Skeletal muscle satellite cell (primary cell): ENCODE data around the gene FCN1.

Experiments used
- H3K27me3 ChIP-seq: 2 replicates; pipeline ENCODE4 v1.7.0; 2013; ENCODE audit warnings: low read length; ENCODE audit not compliant: control insufficient read depth, insufficient read depth
- H3K36me3 ChIP-seq: 2 replicates; pipeline ENCODE4 v1.7.0; 2013; ENCODE audit warnings: mild to moderate bottlenecking, control low read depth, low read length; ENCODE audit not compliant: insufficient read depth
- H3K4me1 ChIP-seq: 2 replicates; pipeline ENCODE4 v1.7.0; 2013; ENCODE audit warnings: low read length; ENCODE audit not compliant: control insufficient read depth, insufficient read depth
- H3K4me2 ChIP-seq: 2 replicates; pipeline ENCODE4 v1.7.0; 2013; ENCODE audit warnings: mild to moderate bottlenecking, low read length
- H3K4me3 ChIP-seq: 2 replicates; pipeline ENCODE4 v1.7.0; 2013; ENCODE audit warnings: low read length
- H3K9ac ChIP-seq: 2 replicates; pipeline ENCODE4 v1.7.0; 2013; ENCODE audit warnings: mild to moderate bottlenecking, low read depth, low read length, moderate library complexity
- H3K9me3 ChIP-seq: replicated peaks from 2 replicates; pipeline ENCODE4 v1.7.0; 2013; ENCODE audit warnings: mild to moderate bottlenecking, control low read depth, low read length

The FCN1 gene

GRCh38 chr9:134933076-134933659 lies 15.5 kb upstream of the FCN1 start:
- Histone ChIP-seq H3K4me3 (no peak overlapping the region), H3K4me2 (no peak overlapping the region), H3K27me3 (peaks cover 47% of the 10 kb centered on the region), H3K9ac (no peak overlapping the region), H3K9me3 (no peaks in the 10 kb centered on the region), H3K36me3 (no peaks in the 10 kb centered on the region), H3K4me1 (no peaks in the 10 kb centered on the region)

DNA sequence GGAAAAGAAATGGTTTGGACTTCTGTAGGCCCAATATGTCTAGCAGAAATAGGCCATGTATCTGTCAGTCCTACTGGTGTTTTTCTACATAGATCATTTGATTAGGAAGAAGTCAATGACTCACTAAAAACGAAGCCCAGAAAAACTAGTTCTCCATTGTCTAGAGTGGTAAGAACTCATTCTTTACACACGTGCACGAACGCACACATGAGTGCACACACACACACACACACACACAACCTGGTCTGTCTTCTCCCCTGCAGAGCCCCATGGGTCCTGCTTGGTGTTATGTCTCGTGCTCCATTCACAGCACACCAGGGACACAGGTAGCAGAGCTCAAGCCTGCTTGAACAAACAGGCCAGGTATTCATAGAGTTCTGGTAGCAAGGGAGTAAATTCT lies 14.9 kb upstream of the FCN1 start:
- no peak overlapping the region for H3K4me3 ChIP-seq
- H3K27me3 ChIP-seq = peaks cover 47% of the 10 kb centered on the region
- H3K4me2 ChIP-seq = no peak overlapping the region
- H3K4me1 ChIP-seq = no peaks in the 10 kb centered on the region
- no peaks in the 10 kb centered on the region for H3K9me3 ChIP-seq
- no peaks in the 10 kb centered on the region for H3K36me3 ChIP-seq
- no peak overlapping the region for H3K9ac ChIP-seq

GRCh38 chr9:134932171-134932570 lies 14.5 kb upstream of the FCN1 start:
- H3K36me3 ChIP-seq = no peaks in the 10 kb centered on the region
- H3K9me3 ChIP-seq = no peaks in the 10 kb centered on the region
- no peaks in the 10 kb centered on the region for H3K4me1 ChIP-seq
- H3K4me2 ChIP-seq = no peak overlapping the region
- no peak overlapping the region for H3K4me3 ChIP-seq
- no peak overlapping the region for H3K9ac ChIP-seq
- H3K27me3 ChIP-seq = peaks cover 47% of the 10 kb centered on the region

GRCh38 chr9:134930398-134930797 lies 12.7 kb upstream of the FCN1 start:
- H3K4me2 ChIP-seq = no peak overlapping the region
- H3K36me3 ChIP-seq = no peaks in the 10 kb centered on the region
- H3K27me3 ChIP-seq = peaks cover 32% of the 10 kb centered on the region
- H3K4me3 ChIP-seq = no peak overlapping the region
- H3K4me1 ChIP-seq = no peaks in the 10 kb centered on the region
- no peak overlapping the region for H3K9ac ChIP-seq
- H3K9me3 ChIP-seq = no peaks in the 10 kb centered on the region

DNA sequence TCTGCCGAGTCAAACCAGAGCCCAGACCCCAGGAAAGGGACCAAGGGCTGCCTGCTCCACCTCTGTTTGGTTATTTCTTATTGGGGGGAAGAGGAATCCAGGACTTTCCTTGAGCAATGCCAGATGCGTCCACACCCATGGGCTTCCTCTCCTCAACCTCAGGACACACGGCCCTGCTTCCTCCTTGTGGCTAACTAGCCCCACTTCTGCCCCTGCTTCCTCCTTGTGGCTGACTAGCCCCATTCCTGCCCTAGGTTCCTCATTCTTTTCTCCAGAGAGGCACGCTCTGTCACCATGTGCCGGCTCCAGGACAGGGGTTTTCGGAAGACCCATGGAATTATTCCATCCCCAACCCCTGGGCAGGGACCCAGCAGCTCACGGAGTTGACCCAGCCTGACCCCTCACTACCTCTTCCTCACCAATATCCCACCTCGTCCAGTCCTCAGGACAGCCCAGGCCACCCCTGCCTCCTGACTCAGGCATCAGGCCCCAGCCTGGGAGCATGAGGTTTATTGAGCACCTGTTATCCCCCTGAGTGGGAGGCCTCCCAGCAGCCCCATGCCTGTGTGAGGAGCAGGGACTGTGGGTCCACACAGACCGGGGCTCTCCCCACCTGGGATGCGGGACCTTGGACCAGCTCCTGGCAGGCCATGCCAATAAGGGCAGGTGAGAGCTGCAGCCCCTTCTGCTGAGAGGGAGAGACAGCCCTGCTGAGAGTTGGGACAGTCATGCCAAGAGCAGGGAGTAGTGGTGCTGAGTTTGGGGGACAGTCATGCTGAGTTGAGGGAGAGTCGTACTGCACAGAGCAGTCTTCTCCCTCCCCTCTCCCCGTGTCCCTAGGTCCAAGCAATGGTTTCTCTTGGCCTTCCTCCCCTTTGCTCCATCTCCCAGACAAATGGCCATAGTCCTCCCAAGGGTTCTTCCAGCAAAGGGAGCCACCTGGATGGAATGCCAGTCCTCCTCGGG lies 11.8 kb upstream of the FCN1 start:
- Histone ChIP-seq H3K36me3 (no peaks in the 10 kb centered on the region), H3K9ac (no peak overlapping the region), H3K27me3 (peaks cover 26% of the 10 kb centered on the region), H3K4me1 (no peaks in the 10 kb centered on the region), H3K4me2 (no peak overlapping the region), H3K4me3 (no peak overlapping the region), H3K9me3 (no peaks in the 10 kb centered on the region)

DNA sequence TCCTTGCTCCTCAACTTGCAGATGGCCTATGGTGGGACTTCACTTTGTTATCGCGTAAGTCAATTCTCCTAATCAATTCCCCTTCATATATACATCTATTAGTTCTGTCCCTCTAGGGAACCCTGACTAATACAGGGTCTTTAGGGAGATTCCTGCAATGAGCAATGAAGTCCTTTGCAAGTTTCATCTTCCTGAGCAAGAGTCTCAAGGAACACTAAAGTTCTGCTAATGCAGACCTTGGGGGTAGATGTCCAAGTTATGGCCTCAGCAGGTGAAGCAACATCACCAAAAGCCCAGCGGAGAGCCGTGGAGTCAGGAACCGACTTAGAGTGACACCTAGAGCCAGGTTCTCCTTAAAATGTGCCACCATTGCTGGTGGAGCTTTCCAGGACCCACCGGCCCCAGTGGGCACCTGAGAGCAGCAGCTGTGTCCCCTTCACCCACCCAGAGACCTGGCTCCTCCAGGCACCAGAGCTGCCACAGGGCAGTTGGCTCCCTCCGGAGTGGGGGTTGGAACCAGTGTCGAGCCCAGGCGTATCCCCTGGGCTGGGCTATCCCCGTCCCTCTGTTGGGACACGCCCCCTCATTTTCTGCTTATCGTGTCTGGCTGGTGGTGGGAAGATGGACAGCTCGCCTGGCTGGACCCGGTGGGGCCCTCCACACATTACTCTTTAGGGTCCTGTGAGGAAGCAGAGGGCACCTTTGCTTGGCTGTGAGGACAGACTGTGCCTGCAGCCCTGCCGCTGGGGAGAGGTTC lies 10.9 kb upstream of the FCN1 start:
- Histone ChIP-seq H3K27me3 (peaks cover 22% of the 10 kb centered on the region), H3K4me3 (no peak overlapping the region), H3K4me2 (no peak overlapping the region), H3K4me1 (no peaks in the 10 kb centered on the region), H3K36me3 (no peaks in the 10 kb centered on the region), H3K9ac (no peak overlapping the region), H3K9me3 (no peaks in the 10 kb centered on the region)

DNA sequence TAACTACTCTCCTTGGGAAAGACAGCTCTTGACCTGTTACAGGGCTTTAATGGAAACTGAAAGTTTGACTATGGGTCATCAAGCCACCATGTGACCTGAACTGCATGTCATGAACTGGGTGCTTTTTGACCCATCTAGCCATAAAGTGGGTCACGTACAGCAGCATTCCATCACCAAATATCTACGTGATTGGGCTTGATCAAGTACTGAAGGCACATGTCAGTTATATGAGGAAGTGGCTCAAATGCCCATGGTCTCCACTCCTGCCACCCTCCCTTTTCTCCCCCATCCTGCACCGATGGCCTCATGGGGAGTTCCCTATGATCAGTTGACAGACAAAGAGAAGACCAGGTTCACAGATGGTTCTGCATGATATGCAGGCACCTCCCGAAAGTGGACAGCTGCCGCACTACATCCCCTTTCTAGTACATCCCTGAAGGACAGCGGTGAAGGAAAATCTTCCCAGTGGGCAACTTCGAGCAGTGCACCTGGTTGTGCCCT lies 7.3 kb upstream of the FCN1 start:
- no peak overlapping the region for H3K4me3 ChIP-seq

GRCh38 chr9:134923466-134923865 lies 5.8 kb upstream of the FCN1 start:
- Histone ChIP-seq H3K27me3 (peaks cover 10% of the 10 kb centered on the region), H3K4me1 (no peaks in the 10 kb centered on the region), H3K4me2 (no peak overlapping the region), H3K9ac (no peak overlapping the region), H3K4me3 (no peak overlapping the region), H3K36me3 (no peaks in the 10 kb centered on the region), H3K9me3 (no peaks in the 10 kb centered on the region)

More for the DNA sequence above, 7.3 kb upstream of the FCN1 start:
- Histone ChIP-seq H3K9me3 (no peaks in the 10 kb centered on the region), H3K4me2 (no peak overlapping the region), H3K9ac (no peak overlapping the region), H3K36me3 (no peaks in the 10 kb centered on the region), H3K4me1 (no peaks in the 10 kb centered on the region), H3K27me3 (peaks cover 10% of the 10 kb centered on the region)

DNA sequence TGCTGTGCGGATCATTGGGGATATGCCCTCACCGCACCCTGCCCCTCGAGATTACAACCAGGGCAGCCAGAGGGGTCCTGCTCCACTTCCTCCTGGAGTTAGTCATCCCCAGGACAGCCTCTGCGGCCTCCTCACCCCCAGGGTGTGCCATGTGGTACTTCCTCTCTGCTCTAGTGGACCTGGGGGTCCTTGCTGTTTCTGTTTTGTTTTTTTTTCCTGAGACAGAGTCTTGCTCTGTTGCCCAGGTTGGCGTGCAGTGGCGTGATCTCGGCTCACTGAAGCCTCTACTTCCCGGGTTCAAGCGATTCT lies 5.2 kb upstream of the FCN1 start:
- Histone ChIP-seq H3K9ac (no peak overlapping the region), H3K4me1 (no peaks in the 10 kb centered on the region), H3K36me3 (no peaks in the 10 kb centered on the region), H3K27me3 (peaks cover 10% of the 10 kb centered on the region), H3K9me3 (no peaks in the 10 kb centered on the region), H3K4me3 (no peak overlapping the region), H3K4me2 (no peak overlapping the region)

DNA sequence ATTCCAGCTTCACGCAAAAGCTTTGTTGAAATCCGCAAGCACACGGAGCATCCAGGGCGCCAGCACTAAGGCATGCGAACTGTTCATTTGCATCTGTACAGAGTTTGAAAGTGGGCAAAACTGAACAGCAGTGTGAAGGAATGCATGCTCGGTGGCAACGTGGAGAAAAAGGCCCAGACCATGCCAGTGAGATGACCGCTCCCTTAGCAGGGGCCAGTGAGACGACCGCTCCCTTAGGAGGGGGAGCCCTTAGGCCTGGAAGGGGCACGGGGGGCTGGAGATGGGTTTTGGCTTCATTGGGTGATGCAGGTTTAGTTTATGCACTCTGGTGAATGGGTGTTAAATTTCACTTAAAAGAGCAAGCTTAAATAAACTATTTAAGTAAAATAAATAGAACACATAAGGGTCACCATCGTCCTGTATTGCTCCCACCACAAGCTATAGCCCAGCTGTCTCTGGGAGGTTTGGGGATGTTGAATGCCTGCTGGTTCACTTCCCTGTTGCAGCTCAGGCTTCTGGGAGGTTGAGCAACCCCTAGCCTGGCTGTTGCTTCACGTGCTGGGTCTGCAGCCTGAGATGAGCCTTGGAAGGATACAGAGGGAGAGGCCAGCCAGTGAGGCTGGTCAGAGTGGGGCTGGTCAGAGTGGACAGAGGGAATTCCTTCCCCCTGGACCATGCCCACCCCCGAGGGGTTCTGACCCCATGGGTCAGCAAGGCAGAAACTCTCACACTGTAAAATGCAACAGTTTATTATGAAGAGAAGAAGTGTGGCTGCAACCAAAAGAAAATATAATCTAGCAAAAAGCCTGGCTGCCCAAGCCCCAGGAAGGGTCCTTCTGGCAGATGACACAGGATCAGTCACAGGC lies 4.6 kb upstream of the FCN1 start:
- no peaks in the 10 kb centered on the region for H3K36me3 ChIP-seq
- H3K4me2 ChIP-seq = no peak overlapping the region
- H3K9me3 ChIP-seq = no peaks in the 10 kb centered on the region
- no peak overlapping the region for H3K9ac ChIP-seq
- H3K4me3 ChIP-seq = no peak overlapping the region
- no peaks in the 10 kb centered on the region for H3K4me1 ChIP-seq
- H3K27me3 ChIP-seq = peaks cover 15% of the 10 kb centered on the region

DNA sequence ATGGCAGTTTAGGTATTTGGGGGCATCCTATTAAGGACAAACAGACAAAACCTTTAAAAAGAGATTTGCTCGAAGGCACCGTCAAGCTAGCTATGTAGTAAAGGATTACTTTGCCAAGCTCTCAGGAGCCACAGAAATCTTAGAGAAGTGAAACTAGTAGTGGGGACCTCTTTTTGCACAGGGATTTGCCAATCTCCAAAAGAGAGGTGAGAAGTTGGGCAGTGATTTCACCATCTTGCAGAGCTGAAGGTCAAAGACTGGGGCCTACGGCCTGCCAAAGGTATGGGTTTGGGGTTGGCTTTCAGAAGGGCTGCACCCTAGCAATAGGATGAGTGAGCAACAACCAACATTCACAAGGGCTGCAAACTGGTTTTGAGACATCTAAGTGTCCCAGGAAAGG lies 1.6 kb upstream of the FCN1 start:
- Histone ChIP-seq H3K4me2 (no peak overlapping the region), H3K4me1 (no peaks in the 10 kb centered on the region), H3K9me3 (no peaks in the 10 kb centered on the region), H3K9ac (no peak overlapping the region), H3K4me3 (no peak overlapping the region), H3K36me3 (no peaks in the 10 kb centered on the region), H3K27me3 (peaks cover 31% of the 10 kb centered on the region)
